Fibroblast of lung (primary cell): Measurements from ENCODE around the gene NEK4. TPM values are rescaled to one million over a fixed set of nuclear protein-coding genes. Genes with fewer than 3 reads are reported as not detected.

Experiments used
- DNase-seq, 2 donors: peaks; one replicate each; pipeline versions ENCODE4 v3.0.0 to v3.0.0-alpha.2; 2010; ENCODE audit warnings: low read depth in 2 of 2
- H2AFZ ChIP-seq: 2 replicates; pipeline ENCODE4 v1.5.1; 2012; ENCODE audit warnings: low read length, control low read depth, inconsistent platforms
- H3K27ac ChIP-seq: 2 replicates; pipeline ENCODE4 v1.5.1; 2011; ENCODE audit warnings: low read length, control low read depth; ENCODE audit not compliant: insufficient read depth
- H3K27me3 ChIP-seq: 2 replicates; pipeline ENCODE4 v1.5.1; 2011; ENCODE audit warnings: mild to moderate bottlenecking, low read length; ENCODE audit not compliant: control insufficient read depth, insufficient read depth
- H3K36me3 ChIP-seq: 2 replicates; pipeline ENCODE4 v1.5.1; 2011; ENCODE audit warnings: low read length; ENCODE audit not compliant: control insufficient read depth, insufficient read depth
- H3K4me1 ChIP-seq: 2 replicates; pipeline ENCODE4 v1.5.1; 2011; ENCODE audit warnings: low read length; ENCODE audit not compliant: control insufficient read depth, insufficient read depth; ENCODE audit errors: extremely low read depth
- H3K4me2 ChIP-seq: 2 replicates; pipeline ENCODE4 v1.5.1; 2011; ENCODE audit warnings: low read length, control low read depth; ENCODE audit not compliant: insufficient read depth; ENCODE audit errors: extremely low read depth
- H3K4me3 ChIP-seq, 4 experiments: fragments of 200-600 bp in 1 of 4; sonication (generic) in 1 of 4; replicated peaks in 1 of 4; 2 replicates each; pipeline ENCODE4 v1.5.1; 2011 to 2016; ENCODE audit warnings: low read length in 4 of 4, low read depth in 3 of 4, mild to moderate bottlenecking in 3 of 4, control low read depth in 2 of 4, inconsistent platforms in 1 of 4, mixed read lengths in 1 of 4; ENCODE audit not compliant: insufficient read depth in 1 of 4; ENCODE audit errors: control extremely low read depth in 1 of 4
- H3K79me2 ChIP-seq: 2 replicates; pipeline ENCODE4 v1.5.1; 2012; ENCODE audit warnings: mild to moderate bottlenecking, low read length, inconsistent platforms; ENCODE audit not compliant: control insufficient read depth, insufficient read depth
- H3K9ac ChIP-seq: 2 replicates; pipeline ENCODE4 v1.5.1; 2011; ENCODE audit warnings: mild to moderate bottlenecking, low read length, control low read depth; ENCODE audit not compliant: insufficient read depth
- H3K9me3 ChIP-seq: 2 replicates; pipeline ENCODE4 v1.5.1; 2012; ENCODE audit warnings: low read depth, low read length; ENCODE audit not compliant: control insufficient read depth, insufficient read depth
- H4K20me1 ChIP-seq: 2 replicates; pipeline ENCODE4 v1.5.1; 2011; ENCODE audit warnings: low read length; ENCODE audit not compliant: control insufficient read depth, insufficient read depth; ENCODE audit errors: extremely low read depth
- EZH2 ChIP-seq: IDR thresholded peaks from 2 replicates; pipeline ENCODE4 v1.5.1; 2012; ENCODE audit warnings: low read length, control low read depth, mild to moderate bottlenecking; ENCODE audit errors: missing control alignments
- polyA plus RNA-seq, 2 donors: library from polyadenylated mRNA; depleted of rRNA in 1 of 2; stranded (reverse) in 1 of 2; unstranded in 1 of 2; fragments of >200 nt; gene quantifications; 2 replicates each; pipeline ENCODE4 v1.2.1, GENCODE V29; 2011 to 2012; ENCODE audit warnings: missing spikeins in 1 of 2
- total RNA-seq: library from RNA; depleted of rRNA; stranded (reverse); fragments of >200 nt; gene quantifications from 2 replicates; pipeline ENCODE4 v1.2.1, GENCODE V29; 2014
- TF ChIP-seq, protein P1 (sequence below), 2 donors: IDR thresholded peaks in 1 of 2; conservative IDR thresholded peaks in 1 of 2; 1 replicate in 1 of 2; 2 replicates in 1 of 2; pipeline ENCODE4 v1.5.1; 2011 to 2012; ENCODE audit warnings: low read length in 2 of 2, control low read depth in 1 of 2, inconsistent platforms in 1 of 2, low read depth in 1 of 2, mild to moderate bottlenecking in 1 of 2

The NEK4 gene
- total and polyA plus RNA-seq, 2 donors (not counting 1 experiment from before 2014, with no cell fraction given), result 16.0 to 24.9 TPM

DNA sequence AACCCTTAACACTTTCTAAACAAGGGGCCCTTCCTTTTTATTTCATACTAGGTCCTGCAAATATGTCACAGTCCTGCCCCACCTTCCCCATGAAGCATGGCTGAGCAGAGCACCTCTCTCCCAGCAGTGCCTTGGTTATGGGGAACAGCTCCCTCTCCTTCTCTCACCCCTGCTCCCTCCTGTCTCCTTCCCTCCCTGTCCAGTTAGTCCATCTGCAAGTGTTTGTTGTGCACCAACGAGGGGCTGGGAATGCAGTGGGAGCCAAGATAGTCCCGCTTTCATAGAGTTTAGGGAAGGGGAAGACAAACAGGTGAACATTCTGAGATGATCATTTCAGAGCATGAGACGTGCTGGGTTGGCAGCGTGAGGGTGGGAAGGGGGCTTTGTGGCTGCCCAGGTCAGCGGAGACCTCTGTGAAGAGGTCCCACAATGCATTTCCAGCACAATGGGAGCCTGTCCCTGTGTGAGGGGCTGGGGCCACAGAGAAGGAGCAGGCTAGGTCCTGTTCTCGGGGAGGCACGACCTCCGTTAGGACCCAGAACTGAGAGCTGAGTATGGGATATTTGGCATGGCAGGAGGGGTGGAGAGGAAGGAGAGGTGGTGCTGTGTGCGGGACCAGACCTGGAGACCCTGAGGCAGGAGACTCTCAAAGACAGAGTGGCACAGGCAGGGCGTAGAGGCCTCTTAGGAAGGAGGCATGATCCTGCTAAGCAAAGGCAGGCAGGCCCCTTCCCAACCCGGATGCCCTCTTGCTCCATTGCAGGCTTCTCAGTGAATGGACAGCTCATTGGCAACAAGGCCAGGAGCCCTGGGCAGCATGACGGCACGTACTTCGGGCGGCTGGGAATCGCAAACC is 18.4 kb upstream of the NEK4 start:
- Histone ChIP-seq H2AFZ (no peak overlapping the region), H3K27ac (no peak overlapping the region), H3K9ac (no peak overlapping the region), H3K4me3 (no peak overlapping the region), H3K4me2 (no peak overlapping the region), H3K9me3 (no peaks in the 10 kb centered on the region), H3K79me2 (no peaks in the 10 kb centered on the region), H3K27me3 (peaks cover 11% of the 10 kb centered on the region), H3K36me3 (no peaks in the 10 kb centered on the region), H3K4me1 (no peaks in the 10 kb centered on the region), H4K20me1 (no peaks in the 10 kb centered on the region)
- no peak for TF ChIP-seq EZH2
- TF ChIP-seq, protein P1, sequence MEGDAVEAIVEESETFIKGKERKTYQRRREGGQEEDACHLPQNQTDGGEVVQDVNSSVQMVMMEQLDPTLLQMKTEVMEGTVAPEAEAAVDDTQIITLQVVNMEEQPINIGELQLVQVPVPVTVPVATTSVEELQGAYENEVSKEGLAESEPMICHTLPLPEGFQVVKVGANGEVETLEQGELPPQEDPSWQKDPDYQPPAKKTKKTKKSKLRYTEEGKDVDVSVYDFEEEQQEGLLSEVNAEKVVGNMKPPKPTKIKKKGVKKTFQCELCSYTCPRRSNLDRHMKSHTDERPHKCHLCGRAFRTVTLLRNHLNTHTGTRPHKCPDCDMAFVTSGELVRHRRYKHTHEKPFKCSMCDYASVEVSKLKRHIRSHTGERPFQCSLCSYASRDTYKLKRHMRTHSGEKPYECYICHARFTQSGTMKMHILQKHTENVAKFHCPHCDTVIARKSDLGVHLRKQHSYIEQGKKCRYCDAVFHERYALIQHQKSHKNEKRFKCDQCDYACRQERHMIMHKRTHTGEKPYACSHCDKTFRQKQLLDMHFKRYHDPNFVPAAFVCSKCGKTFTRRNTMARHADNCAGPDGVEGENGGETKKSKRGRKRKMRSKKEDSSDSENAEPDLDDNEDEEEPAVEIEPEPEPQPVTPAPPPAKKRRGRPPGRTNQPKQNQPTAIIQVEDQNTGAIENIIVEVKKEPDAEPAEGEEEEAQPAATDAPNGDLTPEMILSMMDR (conservative IDR thresholded peaks at IDR 0.05 in 1 of 2, IDR thresholded peaks at IDR 0.05 in 1 of 2; ENCODE audit: low read depth in 1 of 2, low read length in 2 of 2), result no peak
- no peak for DNase-seq

DNA sequence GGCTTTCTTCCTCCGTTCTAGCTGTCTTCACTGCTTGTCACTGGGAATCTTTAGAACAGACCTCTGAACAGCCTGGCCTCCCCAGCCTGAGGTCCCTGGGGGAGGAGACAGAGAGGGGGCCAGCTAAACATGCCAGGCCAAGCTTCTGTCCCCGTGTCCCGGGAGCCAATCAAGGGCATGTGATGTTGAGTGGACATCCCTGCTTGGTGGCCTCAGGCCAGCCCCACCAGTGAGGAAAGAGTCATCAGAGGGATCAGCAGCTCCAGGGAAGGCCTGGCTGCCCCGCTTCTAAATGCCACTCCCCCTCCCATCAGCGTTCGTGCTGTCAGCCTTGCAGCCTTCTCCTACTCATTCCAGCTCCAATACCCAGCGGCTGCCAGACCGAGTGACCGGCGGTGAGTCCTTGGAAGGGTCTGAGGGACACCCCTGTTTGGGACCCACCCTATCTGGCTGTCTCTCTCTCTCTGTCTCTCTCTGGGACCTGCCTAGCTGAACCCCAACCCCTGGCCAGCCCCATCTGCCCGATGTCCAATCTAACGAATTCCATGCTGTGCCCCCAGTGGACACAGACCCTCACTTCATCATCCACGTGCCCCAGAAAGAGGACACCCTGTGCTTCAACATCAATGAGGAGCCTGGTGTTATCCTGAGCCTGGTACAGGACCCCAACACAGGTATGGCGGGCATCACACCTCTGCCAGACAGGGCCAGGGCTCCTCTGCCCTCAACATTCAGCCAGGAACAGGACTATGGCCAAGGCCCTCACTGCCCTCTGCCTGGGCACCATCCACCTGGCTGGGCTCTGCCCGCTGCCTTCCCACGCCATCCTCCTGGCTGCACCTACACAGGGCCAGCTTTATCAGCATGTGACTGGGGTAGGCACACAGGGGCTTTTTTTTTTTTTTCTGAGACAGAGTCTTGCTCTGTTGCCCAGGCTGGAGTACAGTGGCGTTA is 17.2 kb upstream of the NEK4 start:
- Histone ChIP-seq H4K20me1 (no peaks in the 10 kb centered on the region), H3K4me3 (no peak overlapping the region), H3K9me3 (no peaks in the 10 kb centered on the region), H3K27me3 (peaks cover 11% of the 10 kb centered on the region), H3K36me3 (no peaks in the 10 kb centered on the region), H3K4me2 (no peak overlapping the region), H3K9ac (no peak overlapping the region), H2AFZ (no peak overlapping the region), H3K79me2 (no peaks in the 10 kb centered on the region), H3K4me1 (no peaks in the 10 kb centered on the region), H3K27ac (no peak overlapping the region)
- TF ChIP-seq EZH2, result no peak
- TF ChIP-seq, protein P1 (conservative IDR thresholded peaks at IDR 0.05 in 1 of 2, IDR thresholded peaks at IDR 0.05 in 1 of 2; ENCODE audit: low read depth in 1 of 2, low read length in 2 of 2), result no peak
- no peak for DNase-seq

DNA sequence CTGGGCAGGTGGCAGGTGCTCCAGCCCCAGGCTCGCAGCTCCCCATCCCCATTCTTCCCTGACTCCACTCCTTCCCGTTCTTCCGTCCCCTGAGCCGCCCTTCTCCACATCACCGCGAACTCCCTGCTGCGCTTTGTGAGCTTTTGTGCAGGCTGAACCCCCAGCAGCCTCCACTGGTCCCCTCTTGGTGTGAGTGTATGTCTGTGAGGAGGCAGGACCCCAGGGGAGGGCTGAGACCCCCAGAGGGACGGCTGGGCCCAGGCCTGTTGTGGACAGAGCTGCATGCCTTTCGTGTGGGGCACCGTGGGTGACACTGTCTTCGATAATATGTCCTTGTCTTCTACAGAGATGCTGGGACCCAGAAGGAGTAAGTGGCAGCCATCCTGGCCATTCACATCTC is 16.5 kb upstream of the NEK4 start:
- H2AFZ ChIP-seq, result no peak overlapping the region
- no peaks in the 10 kb centered on the region for H3K4me1 ChIP-seq
- H3K4me3 ChIP-seq, result no peak overlapping the region
- no peak overlapping the region for H3K27ac ChIP-seq
- no peak overlapping the region for H3K9ac ChIP-seq
- H4K20me1 ChIP-seq, result no peaks in the 10 kb centered on the region
- no peak overlapping the region for H3K4me2 ChIP-seq
- TF ChIP-seq EZH2, result no peak
- TF ChIP-seq, protein P1 (conservative IDR thresholded peaks at IDR 0.05 in 1 of 2, IDR thresholded peaks at IDR 0.05 in 1 of 2; ENCODE audit: low read depth in 1 of 2, low read length in 2 of 2), result no peak
- H3K79me2 ChIP-seq, result no peaks in the 10 kb centered on the region
- no peaks in the 10 kb centered on the region for H3K36me3 ChIP-seq
- H3K9me3 ChIP-seq, result no peaks in the 10 kb centered on the region
- H3K27me3 ChIP-seq, result peaks cover 14% of the 10 kb centered on the region
- DNase-seq, result no peak
